ENCODE measurements around the gene CGB1. TPM values are rescaled to one million over a fixed set of nuclear protein-coding genes. Genes with fewer than 3 reads are reported as not detected.

CGB1 gene
- polyA plus RNA-seq, 1 donor (not counting 4 experiments of a cell fraction or from before 2014, with no cell fraction given) = not detected

GRCh38 chr19:49022116-49022515, 14.6 kb downstream of the CGB1 start:
- FAIRE-seq (no peak), DNase-seq (ENCODE audit: low read depth, low spot score) (no peak)
- Histone ChIP-seq H3K9me1 (ENCODE audit: control insufficient read depth, extremely low read depth, insufficient read depth, low read length) (no peaks in the 10 kb centered on the region), H3K27ac (ENCODE audit: control insufficient read depth, insufficient read depth, low read length) (no peak overlapping the region), H4K20me1 (ENCODE audit: control insufficient read depth, extremely low read depth, insufficient read depth, low read length) (no peaks in the 10 kb centered on the region), H3K9me3 (ENCODE audit: control insufficient read depth, low read depth, low read length) (no peaks in the 10 kb centered on the region), H3K36me3 (ENCODE audit: control insufficient read depth in 2 of 2, extremely low read depth in 1 of 2, insufficient read depth in 2 of 2, low read length in 2 of 2) (no peaks in the 10 kb centered on the region), H3K4me1 (ENCODE audit: control insufficient read depth, extremely low read depth, insufficient read depth, low read length) (peaks cover 18% of the 10 kb centered on the region), H3K9ac (ENCODE audit: control insufficient read depth, extremely low read depth, insufficient read depth, low read length) (no peak overlapping the region), H3K4me2 (ENCODE audit: control insufficient read depth, extremely low read depth, insufficient read depth, low read depth, low read length) (no peak overlapping the region), H3K79me2 (ENCODE audit: control insufficient read depth, insufficient read depth, low read length) (no peaks in the 10 kb centered on the region), H3K4me3 (ENCODE audit: control insufficient read depth in 2 of 3, extremely low read depth in 1 of 3, insufficient read depth in 2 of 3, low read depth in 1 of 3, low read length in 3 of 3) (no peak overlapping the region), H3K27me3 (ENCODE audit: control insufficient read depth, extremely low read depth, insufficient read depth, low read length) (peaks cover 11% of the 10 kb centered on the region), H2AFZ (ENCODE audit: control insufficient read depth, low read length) (no peak overlapping the region)
- dilution Hi-C loops (cut with MboI; ENCODE audit: extremely low pct_ligation_motif_present, low sequenced_read_pairs) = no loop called here
- TF ChIP-seq CTCF (optimal IDR thresholded peaks at IDR 0.05 in 1 of 3, IDR thresholded peaks at IDR 0.05 in 1 of 3, conservative IDR thresholded peaks at IDR 0.05 in 1 of 3; ENCODE audit: extremely low read depth in 1 of 3, insufficient read depth in 2 of 3, low read length in 3 of 3) (no peak), EZH2 (IDR thresholded peaks at IDR 0.05; ENCODE audit: low read length) (no peak)

- H3K4me3 ChIP-seq (ENCODE audit: control insufficient read depth in 2 of 3, extremely low read depth in 1 of 3, insufficient read depth in 2 of 3, low read depth in 1 of 3, low read length in 3 of 3) = no peak overlapping the region
- H3K79me2 ChIP-seq (ENCODE audit: control insufficient read depth, insufficient read depth, low read length) = no peaks in the 10 kb centered on the region
- no peaks in the 10 kb centered on the region for H3K9me3 ChIP-seq (ENCODE audit: control insufficient read depth, low read depth, low read length)
- H3K27me3 ChIP-seq (ENCODE audit: control insufficient read depth, extremely low read depth, insufficient read depth, low read length) = peaks cover 11% of the 10 kb centered on the region
- no peak overlapping the region for H2AFZ ChIP-seq (ENCODE audit: control insufficient read depth, low read length)
- peaks cover 0 to under 1% of the 10 kb centered on the region in 2 experiments for H3K36me3 ChIP-seq (ENCODE audit: control insufficient read depth in 2 of 2, extremely low read depth in 1 of 2, insufficient read depth in 2 of 2, low read length in 2 of 2)
- FAIRE-seq = no peak
- TF ChIP-seq CTCF (optimal IDR thresholded peaks at IDR 0.05 in 1 of 3, IDR thresholded peaks at IDR 0.05 in 1 of 3, conservative IDR thresholded peaks at IDR 0.05 in 1 of 3; ENCODE audit: extremely low read depth in 1 of 3, insufficient read depth in 2 of 3, low read length in 3 of 3) (no peak), EZH2 (IDR thresholded peaks at IDR 0.05; ENCODE audit: low read length) (no peak)
- dilution Hi-C loops (cut with MboI; ENCODE audit: extremely low pct_ligation_motif_present, low sequenced_read_pairs) = no loop called here
- no peak overlapping the region for H3K9ac ChIP-seq (ENCODE audit: control insufficient read depth, extremely low read depth, insufficient read depth, low read length)
- DNase-seq (ENCODE audit: low read depth, low spot score) = no peak
- no peak overlapping the region for H3K4me2 ChIP-seq (ENCODE audit: control insufficient read depth, extremely low read depth, insufficient read depth, low read depth, low read length)
- no peaks in the 10 kb centered on the region for H3K9me1 ChIP-seq (ENCODE audit: control insufficient read depth, extremely low read depth, insufficient read depth, low read length)
- H3K4me1 ChIP-seq (ENCODE audit: control insufficient read depth, extremely low read depth, insufficient read depth, low read length) = peaks cover 18% of the 10 kb centered on the region
- H3K27ac ChIP-seq (ENCODE audit: control insufficient read depth, insufficient read depth, low read length) = no peak overlapping the region
- no peaks in the 10 kb centered on the region for H4K20me1 ChIP-seq (ENCODE audit: control insufficient read depth, extremely low read depth, insufficient read depth, low read length)
Observed at GRCh38 chr19:49020931-49021895, 15.5 kb downstream of the CGB1 start.
